Mammary epithelial cell (primary cell): ENCODE data around the gene TPP2.

Experiments
- EZH2 ChIP-seq: IDR thresholded peaks from 2 replicates; pipeline ENCODE4 v1.6.1; 2012; ENCODE audit warnings: low read length, inconsistent platforms, borderline replicate concordance
- TF ChIP-seq, protein P1 (sequence below), 2 donors: IDR thresholded peaks in 1 of 2; conservative IDR thresholded peaks in 1 of 2; 2 replicates each; pipeline ENCODE4 v1.5.1; 2011 to 2012; ENCODE audit warnings: inconsistent platforms in 2 of 2, low read length in 2 of 2, mild to moderate bottlenecking in 2 of 2, control low read depth in 1 of 2, low read depth in 1 of 2; ENCODE audit not compliant: insufficient read depth in 1 of 2; ENCODE audit errors: extremely low read depth in 1 of 2

DNA sequence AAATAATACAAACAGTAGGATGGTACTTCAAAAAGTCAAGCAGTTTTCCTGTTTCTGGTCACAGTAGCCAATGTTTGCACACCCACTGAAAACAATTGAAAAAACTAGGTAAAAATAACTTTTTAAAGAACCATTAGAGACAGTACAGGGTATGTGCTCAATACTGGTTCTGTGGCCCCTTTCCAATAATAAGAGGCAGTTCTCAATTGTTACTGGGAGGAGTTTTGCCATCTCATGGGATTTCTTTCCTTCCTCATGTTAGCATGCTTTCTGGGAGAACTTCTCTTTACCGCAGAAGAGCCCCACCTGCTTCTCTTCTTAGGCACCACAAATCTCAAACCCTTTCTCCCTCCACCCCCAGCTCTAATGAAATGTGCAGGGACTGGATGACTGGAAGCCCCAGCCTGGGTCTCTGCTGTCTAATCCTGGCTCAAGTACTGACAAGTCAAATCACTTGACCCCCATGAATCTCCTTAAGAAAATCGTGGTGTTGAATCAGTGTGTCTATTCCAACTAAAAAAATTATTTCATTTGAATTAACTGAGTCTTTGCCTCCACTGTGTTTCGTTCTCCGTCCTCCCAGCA, 83.4 kb downstream of the TPP2 start:
- TF ChIP-seq, protein P1, sequence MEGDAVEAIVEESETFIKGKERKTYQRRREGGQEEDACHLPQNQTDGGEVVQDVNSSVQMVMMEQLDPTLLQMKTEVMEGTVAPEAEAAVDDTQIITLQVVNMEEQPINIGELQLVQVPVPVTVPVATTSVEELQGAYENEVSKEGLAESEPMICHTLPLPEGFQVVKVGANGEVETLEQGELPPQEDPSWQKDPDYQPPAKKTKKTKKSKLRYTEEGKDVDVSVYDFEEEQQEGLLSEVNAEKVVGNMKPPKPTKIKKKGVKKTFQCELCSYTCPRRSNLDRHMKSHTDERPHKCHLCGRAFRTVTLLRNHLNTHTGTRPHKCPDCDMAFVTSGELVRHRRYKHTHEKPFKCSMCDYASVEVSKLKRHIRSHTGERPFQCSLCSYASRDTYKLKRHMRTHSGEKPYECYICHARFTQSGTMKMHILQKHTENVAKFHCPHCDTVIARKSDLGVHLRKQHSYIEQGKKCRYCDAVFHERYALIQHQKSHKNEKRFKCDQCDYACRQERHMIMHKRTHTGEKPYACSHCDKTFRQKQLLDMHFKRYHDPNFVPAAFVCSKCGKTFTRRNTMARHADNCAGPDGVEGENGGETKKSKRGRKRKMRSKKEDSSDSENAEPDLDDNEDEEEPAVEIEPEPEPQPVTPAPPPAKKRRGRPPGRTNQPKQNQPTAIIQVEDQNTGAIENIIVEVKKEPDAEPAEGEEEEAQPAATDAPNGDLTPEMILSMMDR (conservative IDR thresholded peaks at IDR 0.05 in 1 of 2, IDR thresholded peaks at IDR 0.05 in 1 of 2; ENCODE audit: extremely low read depth in 1 of 2, insufficient read depth in 1 of 2, low read depth in 1 of 2, low read length in 2 of 2): no peak
- TF ChIP-seq EZH2: no peak
